HT-29 (cell line): ENCODE data around the gene ARHGEF16. TPM values are rescaled to one million over a fixed set of nuclear protein-coding genes. Genes with fewer than 3 reads are reported as not detected.
A peak's percentile ranks its signal among the peaks of the same experiment; 100 is the strongest.

Experiments used
- DNase-seq: peaks from one replicate; pipeline ENCODE4 v3.0.0-alpha.2; 2015; ENCODE audit warnings: low spot score
- total RNA-seq: library from RNA; depleted of rRNA; stranded (reverse); fragments of >200 nt; shearing (Covaris generic); gene quantifications from 2 replicates; pipeline ENCODE4 v1.2.3, GENCODE V29; 2014

Gene ARHGEF16
- total RNA-seq, 1 experiment from 2014 or later = 124 TPM

DNA sequence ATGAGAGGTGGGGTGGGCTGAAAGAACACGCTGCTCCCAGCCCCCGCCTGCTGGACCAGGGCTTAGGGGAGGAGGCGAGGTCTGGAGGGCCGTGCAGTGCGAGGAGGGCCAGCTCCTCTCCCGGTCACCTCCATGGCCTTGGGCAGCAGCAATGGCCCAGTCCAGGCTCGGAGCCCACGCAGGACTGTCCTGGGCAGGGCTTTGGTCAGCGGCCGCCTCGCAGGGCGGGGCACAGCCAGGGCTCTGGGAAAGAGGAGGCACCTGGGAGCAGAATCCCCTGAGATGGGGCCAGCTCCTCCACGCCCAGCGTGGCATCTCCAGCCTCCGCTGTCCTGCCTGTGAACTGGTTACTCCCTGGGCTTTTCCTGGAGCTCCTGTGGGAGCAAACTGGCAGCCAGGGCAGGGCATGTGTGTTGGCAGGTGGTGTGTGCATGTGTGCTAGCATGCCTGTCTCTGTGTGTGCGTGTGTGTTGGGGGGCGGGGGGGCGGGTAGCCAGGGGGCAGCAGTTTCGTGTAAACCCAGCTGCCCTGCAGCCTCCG is 27.4 kb downstream of the ARHGEF16 start:
- DNase-seq = peak; percentile 26

DNA sequence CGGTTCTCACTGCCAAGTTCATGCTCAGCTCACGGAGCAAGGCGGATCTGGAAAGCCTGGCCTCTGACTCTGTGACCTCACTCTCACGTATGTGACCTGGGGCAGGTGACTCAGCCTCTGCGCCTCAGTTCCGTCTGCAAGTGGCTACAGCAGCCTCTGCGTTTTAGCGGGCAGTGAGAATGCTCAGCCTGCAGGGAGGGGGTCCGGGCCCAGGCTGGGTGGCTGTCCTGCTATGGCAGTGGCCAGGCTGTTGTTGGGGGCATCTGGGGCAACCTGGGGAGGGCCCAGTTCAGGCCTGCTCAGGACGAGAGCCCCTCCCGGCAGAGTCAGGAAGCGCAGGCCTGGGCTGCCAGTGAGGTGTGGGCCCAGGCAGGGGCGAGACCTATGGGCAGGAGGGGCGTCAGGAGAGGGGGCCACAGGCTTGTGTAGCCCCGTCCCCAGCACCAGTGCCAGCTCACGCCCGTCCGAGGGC is 27.9 kb downstream of the ARHGEF16 start:
- peak; percentile 72 for DNase-seq

DNA sequence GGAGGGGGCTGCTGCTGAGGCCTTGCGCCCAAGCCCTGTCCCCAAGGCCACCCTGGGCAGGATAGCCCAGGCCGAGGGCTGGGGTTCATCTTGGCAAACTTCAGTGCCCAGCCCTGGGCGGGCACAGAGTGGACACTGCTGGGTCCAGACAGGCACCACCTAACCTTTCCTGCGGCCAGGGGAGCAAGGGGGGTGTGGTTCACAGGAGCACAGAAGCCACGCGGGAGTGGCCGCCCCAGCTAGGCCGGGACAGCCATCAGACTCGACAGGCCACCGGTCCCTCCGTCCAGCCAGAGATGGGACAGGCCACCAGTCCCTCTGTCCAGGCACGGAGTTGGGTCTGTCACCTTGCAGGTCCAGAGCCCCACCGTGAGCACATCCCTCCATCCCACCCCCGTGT is 28.9 kb downstream of the ARHGEF16 start:
- DNase-seq = no peak

DNA sequence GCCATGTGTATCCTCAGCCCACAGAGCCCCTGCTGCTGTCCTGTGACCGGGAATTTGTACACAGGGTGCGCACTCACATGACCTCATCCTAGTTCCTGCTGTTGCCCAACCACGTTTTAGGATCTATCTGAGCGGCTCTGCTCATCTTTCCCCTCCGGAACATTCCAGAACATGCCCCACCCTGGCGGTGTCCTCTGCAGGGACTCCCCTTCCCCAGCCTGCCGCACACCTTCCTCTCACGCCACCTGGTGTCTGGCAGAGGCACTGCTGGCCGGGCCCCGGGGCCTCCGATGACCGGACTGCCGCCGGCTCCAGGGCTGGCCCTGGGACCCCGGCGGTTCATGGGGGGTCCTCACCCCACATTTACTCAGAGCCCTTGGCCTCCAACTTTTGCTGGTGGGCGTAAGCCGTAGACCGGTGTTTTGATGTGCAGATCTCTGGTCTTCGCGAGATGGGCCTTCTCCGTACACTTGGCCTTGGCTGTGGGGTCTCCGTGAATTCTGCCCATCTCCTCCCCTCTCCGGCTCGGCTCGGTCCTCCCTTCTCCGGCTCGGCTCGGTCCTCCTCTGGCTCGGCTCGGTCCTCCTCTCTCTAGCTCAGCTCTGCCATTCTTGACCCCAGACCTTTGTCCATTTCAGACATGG is 29.5 kb downstream of the ARHGEF16 start:
- peak; percentile 58 for DNase-seq

DNA sequence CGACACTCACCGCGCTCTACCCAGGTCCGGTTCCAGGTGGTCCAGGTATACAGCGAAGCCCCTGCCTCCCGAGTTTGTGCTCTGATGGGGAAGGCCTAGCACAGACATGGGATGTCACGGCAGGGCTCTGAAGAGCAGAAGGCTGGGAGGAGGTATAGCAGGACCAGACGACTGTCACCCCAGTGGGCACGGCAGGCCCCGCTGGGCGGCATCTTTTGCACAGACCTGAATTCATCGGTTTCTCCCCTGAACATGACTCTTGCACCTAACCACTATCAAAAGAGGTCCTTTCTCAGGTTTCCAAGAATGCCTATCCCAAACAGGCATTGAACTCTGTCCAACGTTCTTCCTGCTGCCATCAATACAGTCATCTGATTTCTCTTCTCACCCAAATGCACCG is 30.6 kb downstream of the ARHGEF16 start:
- DNase-seq = no peak

DNA sequence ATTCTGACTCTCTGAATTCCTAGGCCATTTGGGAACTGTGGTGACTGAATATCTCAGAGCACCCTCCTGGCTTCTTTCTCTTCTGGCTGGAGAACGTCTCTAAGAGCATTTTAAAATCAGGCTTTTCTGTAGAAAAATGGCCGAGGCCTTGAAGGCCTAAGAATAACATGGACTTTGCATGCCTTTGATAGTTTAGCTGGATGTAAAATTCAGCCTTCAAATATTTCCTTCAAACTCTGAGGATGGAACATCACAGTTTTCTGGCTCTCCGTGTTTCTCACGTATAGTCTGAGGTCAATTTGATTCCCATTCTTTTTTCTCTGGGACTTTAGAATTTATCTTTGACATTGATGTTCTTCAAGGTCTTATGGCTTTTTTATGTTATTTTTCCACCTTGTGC is 34.0 kb downstream of the ARHGEF16 start:
- DNase-seq = no peak

DNA sequence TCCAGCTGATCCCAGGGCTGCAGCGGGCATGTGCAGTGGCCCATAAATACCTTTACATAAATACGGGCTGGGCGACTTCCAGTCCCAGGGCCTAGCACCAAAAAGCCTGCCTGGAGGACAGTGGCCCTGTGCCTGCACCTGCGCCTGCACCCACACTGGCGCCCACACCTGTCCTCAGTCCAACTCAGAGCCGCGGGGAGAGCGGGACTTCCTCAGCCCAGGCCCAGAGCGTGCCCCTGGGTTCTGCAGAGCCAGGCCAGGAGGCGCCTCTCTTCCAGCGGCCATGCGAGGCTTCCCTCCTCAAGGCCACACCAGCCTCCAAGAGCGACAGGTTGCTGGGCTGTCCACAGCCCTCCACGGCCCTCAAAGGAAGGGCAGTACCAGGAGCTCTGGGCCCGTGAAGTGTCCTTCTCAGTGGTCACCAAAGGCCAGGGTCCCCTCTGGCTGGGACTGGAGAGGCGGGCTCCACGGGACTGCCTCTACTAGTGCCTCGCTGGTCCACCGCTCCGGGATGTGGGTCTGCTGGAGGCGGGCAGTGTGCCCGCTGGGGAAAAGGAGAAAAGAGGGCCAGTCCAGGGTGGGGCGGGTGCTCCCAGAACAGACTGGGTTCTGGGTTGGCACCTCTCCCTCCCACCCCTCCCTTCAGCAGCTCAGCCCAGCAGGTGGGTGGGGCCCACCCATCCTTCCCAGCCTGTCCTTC is 35.7 kb downstream of the ARHGEF16 start:
- DNase-seq = no peak

DNA sequence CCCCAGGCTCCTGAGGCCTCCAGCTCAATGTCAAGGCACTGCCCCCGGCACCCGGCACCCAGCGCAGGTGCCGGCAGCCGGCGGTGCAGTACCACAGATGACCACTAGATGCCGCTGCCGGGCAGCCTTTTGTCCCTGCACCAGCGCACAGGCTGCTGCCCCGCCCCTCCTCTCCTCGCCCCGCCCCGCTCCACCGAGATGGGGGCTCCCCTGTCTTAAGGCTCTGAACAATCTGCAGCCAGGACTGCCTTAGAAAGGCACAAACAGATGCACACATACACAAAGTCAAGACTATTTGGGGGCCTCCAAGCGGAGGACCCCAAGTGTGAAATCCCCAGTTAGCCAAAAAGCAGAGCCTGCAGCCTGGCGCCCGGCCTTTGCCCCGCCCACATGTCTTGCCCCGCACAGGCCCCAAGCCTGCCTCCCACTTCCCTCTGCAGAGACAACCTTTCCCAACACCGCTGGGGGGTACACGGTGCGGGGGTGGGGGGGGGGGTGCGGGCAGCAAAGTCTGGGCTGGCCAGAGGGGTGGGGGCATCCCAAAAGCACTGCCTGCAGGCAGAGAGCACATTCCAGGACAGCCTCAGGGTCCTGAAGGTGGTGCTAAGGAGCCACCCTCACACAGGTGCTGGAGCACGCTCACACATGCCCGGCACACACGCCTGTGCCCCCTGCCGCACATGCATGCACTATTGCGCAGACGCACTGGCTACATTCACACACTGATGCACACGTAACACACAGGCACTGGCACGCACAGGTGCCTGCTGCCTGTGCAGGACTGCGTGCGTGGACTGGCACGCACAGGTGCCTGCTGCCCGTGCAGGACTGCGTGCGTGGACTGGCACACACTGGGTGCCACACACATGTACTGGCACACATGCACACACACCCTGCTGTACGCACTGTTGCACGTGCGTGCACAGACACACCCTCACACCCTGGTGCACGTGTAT is 37.1 kb downstream of the ARHGEF16 start:
- peak; percentile 86 for DNase-seq

DNA sequence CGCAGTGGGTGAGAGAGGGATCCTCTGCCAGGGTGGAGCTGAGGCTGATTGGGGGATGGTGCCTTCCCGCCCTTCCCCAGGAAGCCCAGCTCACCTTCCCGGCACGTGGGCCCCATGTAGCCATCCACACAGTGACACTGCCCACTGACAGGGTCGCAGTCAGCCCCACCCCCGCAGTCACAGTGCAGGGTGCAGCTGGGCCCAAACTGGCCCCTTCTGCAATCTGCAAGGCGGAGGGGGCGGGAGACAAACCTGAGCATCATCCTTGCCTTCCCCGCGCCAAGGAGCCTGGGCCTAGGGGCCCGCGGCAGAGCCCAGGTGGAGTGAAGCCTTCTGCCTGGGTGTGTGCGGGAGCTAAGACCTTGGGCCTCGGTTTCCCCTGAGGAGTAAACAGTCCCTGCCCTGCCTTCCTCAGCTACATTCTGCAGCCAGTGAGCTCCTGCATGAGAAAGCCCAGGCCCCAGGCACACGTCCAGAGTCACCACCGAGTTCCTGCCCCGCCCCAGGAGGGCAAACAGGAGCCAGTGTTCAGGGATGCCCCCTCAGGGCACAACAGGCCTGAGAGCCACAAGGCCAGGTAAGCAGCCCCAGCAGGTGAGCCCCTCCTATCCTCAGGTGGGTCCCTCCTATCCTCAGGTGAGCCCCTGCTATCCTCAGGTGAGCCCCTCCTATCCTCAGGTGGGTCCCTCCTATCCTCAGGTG is 38.2 kb downstream of the ARHGEF16 start:
- no peak for DNase-seq

DNA sequence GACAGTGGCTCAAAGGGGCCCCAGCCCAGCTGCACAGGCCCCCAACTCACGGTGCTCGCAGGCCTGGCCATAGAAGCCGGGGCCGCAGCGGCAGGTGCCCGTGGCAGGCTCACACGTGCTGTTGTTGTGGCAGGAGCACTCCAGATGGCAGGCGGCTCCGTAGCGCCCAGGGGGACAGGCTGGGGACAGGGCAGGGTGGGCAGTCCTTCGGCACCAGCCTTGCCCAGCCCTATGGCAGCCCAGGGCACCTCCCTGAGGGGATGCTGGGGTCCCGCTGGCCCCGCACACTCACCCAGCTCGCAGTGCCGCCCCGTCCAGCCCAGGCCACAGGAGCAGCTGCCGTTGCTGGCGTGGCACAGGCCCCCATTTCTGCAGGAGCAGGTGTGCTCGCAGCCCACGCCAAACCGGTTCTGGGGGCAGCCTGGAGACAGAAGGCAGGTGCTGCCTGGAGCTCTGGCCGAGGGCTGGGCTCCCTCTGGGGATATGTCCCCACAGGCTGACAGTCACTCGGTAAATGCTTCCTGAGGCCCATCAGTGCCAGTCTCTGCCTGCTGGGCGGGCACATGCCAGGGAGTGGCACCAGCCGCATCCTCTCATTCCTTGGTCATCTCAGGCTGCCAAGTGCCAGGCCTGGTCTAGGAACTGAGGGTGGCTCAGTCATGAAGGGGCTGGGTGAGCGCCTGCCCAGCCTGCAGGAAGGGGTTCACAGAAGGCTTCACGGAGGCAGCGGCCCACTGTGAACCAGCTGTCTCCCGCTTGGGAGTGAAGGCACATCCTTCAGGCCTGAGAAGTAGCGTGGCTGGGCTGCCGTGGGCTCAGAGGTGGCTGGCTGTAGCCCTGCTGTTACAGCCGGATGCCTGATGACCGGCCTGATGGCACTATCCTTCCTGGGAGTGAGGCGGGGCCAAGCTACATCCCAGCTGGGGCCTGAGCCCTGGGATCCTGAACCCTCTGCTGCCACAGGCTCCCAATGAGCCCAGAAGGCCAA is 40.1 kb downstream of the ARHGEF16 start:
- DNase-seq = peak; percentile 30

DNA sequence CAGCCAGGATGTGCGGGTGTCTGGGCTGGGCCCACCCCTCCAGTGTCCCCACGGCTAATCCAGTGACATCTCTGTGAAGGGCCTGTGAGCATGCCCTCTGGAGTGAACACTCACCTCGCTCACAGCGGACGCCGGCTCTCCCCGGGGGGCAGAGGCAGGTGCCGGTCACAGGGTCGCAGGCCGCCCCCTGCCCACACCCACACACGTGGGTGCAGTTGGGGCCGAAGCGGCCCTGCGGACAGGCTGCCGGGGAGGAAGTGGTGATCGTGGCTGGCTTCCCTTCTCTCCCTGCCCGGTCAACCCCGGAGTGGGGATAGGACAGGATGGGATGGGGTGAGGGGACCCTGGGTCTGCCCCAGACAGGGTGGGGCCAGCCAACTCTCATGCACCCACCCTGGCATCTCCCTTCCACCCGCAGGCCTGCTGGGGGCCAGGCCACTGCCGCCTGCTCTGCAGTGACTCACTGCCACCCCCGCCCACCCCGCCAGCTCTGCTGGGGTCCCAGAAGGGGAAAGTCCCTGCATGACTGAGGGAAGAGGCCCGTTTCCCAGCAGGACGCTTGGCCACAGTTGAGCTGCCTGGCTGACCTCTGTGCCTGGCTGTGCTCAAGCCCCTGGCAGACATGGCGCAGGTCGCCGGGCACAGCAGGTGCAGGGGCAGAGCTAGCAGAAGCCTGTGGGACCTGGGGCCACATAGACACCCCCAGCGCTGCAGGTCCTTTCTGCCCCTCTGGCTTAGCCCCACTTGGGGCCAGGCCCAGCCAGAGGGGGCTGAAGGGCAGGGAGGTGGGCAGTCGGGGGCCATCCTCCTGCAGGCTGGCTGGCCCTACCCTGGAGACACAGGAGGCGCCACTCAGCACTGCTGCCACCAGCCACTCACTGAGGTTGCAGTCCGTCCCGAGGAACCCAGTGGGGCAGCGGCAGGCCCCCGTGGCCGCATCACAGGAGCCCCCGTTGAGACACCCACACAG is 41.6 kb downstream of the ARHGEF16 start:
- DNase-seq = no peak

DNA sequence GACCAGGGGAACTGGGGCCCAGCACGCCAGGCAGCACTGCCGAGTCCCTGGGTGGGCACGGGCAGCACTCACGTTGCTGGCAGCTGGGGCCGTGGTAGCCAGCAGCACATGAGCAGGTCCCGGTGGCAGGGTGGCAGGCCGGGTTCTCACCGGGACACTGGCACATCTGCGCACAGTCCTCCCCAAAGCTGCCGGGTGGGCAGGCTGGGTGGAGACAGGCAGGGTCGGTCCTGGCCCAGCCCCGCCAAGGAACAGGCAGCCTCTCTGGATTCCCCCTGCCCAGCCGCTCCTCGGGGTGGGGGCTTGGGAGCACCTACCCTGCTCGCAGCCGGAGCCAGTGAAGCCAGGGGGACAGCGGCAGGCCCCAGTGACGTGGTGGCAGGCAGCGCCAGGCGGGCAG is 42.5 kb downstream of the ARHGEF16 start:
- no peak for DNase-seq

DNA sequence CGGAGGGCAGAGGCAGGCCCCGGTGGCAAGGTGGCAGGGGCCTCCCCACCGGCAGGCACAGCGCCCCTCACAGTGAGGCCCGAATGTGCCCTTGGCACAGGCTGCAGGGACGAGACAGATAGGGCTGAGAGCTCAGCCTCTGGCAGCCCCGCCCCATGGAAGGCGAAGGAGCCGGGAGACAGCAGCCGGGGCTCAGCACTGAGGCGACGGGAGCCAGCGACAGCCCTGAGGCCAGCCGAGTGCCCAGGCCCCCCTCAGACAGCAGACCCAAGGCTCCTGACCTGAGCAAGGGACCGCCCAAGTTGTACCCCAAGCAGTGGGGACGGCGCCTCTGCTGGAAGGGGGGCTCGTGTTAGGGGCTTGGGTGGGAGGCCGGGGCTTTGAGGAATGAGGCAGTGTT is 43.1 kb downstream of the ARHGEF16 start:
- no peak for DNase-seq

DNA sequence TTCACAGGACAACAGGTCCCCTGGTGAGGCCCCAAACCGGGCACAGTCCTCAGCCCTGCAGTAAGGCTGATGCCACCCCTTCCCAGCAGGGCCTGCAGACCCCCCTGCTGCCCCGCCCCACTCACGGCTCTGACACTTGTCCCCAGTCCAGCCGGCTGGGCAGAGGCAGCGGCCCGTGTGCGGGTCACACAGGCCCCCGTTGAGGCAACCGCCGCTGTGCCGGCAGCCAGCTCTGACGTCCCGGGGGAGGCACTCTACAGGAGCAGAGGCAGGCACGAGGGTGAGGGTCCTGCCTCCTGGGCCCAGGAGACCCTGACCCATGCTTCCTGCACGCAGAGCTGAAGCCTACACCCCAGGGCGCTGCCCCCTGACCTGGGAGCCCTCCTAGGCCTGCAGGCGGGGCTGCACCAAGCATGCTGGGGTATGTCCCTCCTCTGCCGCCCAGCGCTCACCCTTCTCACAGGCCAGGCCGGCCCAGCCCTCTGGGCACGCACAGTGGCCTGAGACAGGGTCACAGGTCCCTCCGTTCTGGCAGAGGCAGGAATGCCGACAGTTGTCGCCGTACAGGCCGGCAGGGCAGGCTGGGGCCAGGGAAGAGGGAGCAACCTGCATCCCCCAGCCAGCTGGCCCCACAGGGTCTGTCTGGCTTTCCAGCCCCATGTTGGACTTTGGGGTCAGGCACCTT is 43.9 kb downstream of the ARHGEF16 start:
- no peak for DNase-seq

DNA sequence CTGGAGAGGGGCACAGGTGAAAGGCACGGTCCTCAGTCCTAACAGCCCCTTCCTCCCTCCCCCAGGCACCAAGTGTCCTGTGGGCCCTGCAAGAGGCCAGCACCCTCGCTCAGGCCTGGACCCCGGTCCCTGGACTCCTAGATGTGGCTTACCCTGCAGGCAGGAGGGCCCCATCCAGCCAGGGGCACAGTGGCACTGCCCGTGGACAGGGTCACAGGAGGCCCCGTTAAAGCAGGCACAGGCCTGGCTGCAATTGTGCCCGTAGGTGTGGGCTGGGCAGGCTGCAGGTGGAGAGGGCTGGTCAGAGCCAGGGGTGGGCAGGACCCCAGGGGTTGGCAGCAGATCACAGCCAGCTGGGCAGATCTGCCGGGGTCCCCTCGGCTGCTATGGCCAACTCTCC is 44.5 kb downstream of the ARHGEF16 start:
- no peak for DNase-seq

DNA sequence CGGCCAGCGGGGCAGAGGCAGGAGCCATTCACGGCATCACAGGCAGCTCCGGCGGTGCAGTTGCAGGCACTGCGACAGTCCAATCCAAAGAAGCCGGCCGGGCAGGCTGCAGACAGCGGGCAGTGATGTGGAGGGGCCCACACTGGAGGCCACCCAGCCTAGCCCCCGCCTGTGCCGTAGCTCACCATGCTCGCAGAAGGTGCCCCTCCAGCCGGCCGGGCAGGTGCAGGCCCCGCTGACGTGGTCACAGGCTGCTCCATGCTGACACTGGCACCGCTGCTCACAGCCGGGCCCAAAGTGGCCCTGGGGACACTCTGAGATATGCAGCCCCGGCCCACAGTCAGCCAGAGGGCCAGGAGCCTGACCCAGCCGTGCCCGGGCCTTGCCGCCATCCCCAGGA is 45.1 kb downstream of the ARHGEF16 start:
- DNase-seq = no peak

DNA sequence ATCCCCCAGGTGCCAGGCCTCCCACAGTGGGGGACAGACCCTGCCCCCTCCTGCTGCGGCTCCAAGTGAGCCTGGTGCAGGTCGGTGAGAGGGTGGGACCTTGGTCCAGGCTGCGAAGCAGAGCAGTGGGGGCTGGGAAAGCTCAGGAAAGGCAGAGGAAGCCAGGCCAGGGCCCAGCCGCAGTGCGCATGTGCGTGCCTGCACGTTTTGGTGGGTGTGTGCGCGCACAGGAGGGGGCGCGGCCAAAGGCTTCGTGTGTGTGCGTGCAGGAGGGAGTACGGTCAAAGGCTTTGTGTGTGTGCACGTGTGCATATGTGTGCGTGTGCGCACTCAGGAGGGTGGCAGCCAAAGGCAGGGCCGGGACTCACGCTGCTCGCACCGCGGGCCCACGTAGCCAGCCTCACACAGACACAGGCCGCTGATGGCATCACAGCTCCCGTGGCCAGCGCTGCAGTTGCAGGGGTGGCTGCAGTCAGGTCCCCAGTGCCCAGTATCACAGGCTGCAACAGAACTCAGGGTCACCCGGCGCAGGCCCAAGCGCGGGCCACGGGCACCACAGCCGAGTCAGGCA is 45.9 kb downstream of the ARHGEF16 start:
- DNase-seq = no peak

DNA sequence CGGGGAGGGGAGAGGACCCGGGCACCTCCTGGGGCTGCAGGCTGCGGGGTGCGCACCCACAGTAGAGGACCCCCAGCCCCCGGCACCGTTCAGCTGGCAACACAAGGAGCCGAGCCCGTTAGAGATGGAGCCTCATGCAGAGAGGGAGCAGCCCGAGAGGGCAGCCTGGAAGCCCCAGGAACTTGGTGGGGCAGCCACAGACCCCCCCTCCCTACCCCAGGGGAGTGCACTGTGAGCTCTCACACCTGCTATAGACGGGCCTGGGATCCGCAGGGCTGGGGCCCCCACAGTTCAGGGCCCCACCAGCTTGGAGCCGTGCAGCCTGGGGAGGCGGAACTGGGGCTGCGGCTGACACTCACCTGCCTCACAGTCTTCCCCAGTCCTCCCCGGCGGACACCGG is 47.0 kb downstream of the ARHGEF16 start:
- no peak for DNase-seq
